DOHH2 (cell line): ENCODE results near the gene OLFML1.

Experiments
- EZH2phosphoT487 ChIP-seq: fragments of 200-600 bp; sonication (generic); IDR thresholded peaks from 2 replicates; pipeline ENCODE4 v1.6.1; 2017; ENCODE audit warnings: borderline replicate concordance, mild to moderate bottlenecking, antibody characterized with exemption, low read length, moderate library complexity, mixed read lengths
- TF ChIP-seq, protein P1 (sequence below): fragments of 200-600 bp; sonication (generic); IDR thresholded peaks from one replicate; pipeline ENCODE4 v1.5.1; 2014; ENCODE audit warnings: antibody characterized with exemption, mild to moderate bottlenecking, low read depth, low read length; ENCODE audit not compliant: poor library complexity, severe bottlenecking

- TF ChIP-seq, protein P1, sequence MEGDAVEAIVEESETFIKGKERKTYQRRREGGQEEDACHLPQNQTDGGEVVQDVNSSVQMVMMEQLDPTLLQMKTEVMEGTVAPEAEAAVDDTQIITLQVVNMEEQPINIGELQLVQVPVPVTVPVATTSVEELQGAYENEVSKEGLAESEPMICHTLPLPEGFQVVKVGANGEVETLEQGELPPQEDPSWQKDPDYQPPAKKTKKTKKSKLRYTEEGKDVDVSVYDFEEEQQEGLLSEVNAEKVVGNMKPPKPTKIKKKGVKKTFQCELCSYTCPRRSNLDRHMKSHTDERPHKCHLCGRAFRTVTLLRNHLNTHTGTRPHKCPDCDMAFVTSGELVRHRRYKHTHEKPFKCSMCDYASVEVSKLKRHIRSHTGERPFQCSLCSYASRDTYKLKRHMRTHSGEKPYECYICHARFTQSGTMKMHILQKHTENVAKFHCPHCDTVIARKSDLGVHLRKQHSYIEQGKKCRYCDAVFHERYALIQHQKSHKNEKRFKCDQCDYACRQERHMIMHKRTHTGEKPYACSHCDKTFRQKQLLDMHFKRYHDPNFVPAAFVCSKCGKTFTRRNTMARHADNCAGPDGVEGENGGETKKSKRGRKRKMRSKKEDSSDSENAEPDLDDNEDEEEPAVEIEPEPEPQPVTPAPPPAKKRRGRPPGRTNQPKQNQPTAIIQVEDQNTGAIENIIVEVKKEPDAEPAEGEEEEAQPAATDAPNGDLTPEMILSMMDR = no peak
- TF ChIP-seq EZH2phosphoT487 = no peak
These were observed 8.9 kb downstream of the OLFML1 start for GRCh38 chr11:7494086-7494745.
